Keratinocyte (primary cell): ENCODE data around the gene SIX3.

Experiments
- EZH2 ChIP-seq: IDR thresholded peaks from one replicate; pipeline ENCODE4 v1.6.1; 2012; ENCODE audit warnings: inconsistent platforms, mild to moderate bottlenecking, low read length, moderate library complexity
- TF ChIP-seq, protein P1 (sequence below), 3 experiments: IDR thresholded peaks in 1 of 3; conservative IDR thresholded peaks in 1 of 3; optimal IDR thresholded peaks in 1 of 3; 2 replicates in 2 of 3; 3 replicates in 1 of 3; pipeline versions ENCODE3 to v1.5.1; 2011; ENCODE audit warnings: low read length in 3 of 3, mild to moderate bottlenecking in 3 of 3, moderate library complexity in 2 of 3, control low read depth in 1 of 3, inconsistent platforms in 1 of 3; ENCODE audit not compliant: insufficient read depth in 2 of 3; ENCODE audit errors: extremely low read depth in 1 of 3

- TF ChIP-seq, protein P1, sequence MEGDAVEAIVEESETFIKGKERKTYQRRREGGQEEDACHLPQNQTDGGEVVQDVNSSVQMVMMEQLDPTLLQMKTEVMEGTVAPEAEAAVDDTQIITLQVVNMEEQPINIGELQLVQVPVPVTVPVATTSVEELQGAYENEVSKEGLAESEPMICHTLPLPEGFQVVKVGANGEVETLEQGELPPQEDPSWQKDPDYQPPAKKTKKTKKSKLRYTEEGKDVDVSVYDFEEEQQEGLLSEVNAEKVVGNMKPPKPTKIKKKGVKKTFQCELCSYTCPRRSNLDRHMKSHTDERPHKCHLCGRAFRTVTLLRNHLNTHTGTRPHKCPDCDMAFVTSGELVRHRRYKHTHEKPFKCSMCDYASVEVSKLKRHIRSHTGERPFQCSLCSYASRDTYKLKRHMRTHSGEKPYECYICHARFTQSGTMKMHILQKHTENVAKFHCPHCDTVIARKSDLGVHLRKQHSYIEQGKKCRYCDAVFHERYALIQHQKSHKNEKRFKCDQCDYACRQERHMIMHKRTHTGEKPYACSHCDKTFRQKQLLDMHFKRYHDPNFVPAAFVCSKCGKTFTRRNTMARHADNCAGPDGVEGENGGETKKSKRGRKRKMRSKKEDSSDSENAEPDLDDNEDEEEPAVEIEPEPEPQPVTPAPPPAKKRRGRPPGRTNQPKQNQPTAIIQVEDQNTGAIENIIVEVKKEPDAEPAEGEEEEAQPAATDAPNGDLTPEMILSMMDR (optimal IDR thresholded peaks at IDR 0.05 in 1 of 3, IDR thresholded peaks at IDR 0.05 in 1 of 3, conservative IDR thresholded peaks at IDR 0.05 in 1 of 3; ENCODE audit: extremely low read depth in 1 of 3, insufficient read depth in 2 of 3, low read length in 3 of 3): no peak
- TF ChIP-seq EZH2: no peak
These were observed 31.5 kb downstream of the SIX3 start for GRCh38 chr2:44972771-44973535.
